H1 (cell line): ENCODE results near the gene EPB41L5. TPM values are rescaled to one million over a fixed set of nuclear protein-coding genes. Genes with fewer than 3 reads are reported as not detected.
"Not testable (repeated sequence)": the region's sequence is repeated elsewhere in the genome, so short reads cannot be mapped to it uniquely, and the experiment has no call there.

Source experiments
- CTCF ChIA-PET: fragments of 300-600 bp; sonication (Branson Sonifier 250); formaldehyde crosslinking; loops from one replicate; lab custom pipeline; 2021; ENCODE audit not compliant: partially characterized antibody; lab: Charles Lee
- POLR2A ChIA-PET: fragments of 300-600 bp; sonication (Branson Sonifier 250); formaldehyde crosslinking; loops from one replicate; lab custom pipeline; 2021; ENCODE audit warnings: inconsistent platforms; ENCODE audit not compliant: partially characterized antibody; lab: Charles Lee
- DNase-seq, 2 experiments: peaks; one replicate each; pipeline versions ENCODE4 v3.0.0 to v3.0.0-alpha.2; 2010 to 2022; ENCODE audit warnings: low spot score in 2 of 2, low read depth in 1 of 2, mixed read lengths in 1 of 2
- FAIRE-seq: peaks from 2 replicates; lab custom pipeline; 2011; peaks lifted over from hg19 to GRCh38; lab: Jason Lieb, UNC
- H2AFZ ChIP-seq: 2 replicates; pipeline ENCODE4 v1.8.1; 2012; ENCODE audit warnings: low read length, inconsistent platforms
- H2AK5ac ChIP-seq: 2 replicates; pipeline ENCODE4 v1.6.1; 2013; ENCODE audit warnings: low read depth, low read length
- H2BK120ac ChIP-seq: replicated peaks from 2 replicates; pipeline ENCODE3; 2013; ENCODE audit warnings: low read depth, low read length, inconsistent platforms
- H2BK12ac ChIP-seq: 2 replicates; pipeline ENCODE4 v1.6.1; 2013; ENCODE audit warnings: low read depth, low read length
- H2BK15ac ChIP-seq: 2 replicates; pipeline ENCODE4 v1.6.1; 2013; ENCODE audit warnings: low read length
- H2BK20ac ChIP-seq: 2 replicates; pipeline ENCODE4 v1.6.1; 2013; ENCODE audit warnings: low read length
- H2BK5ac ChIP-seq: 2 replicates; pipeline ENCODE4 v1.6.1; 2013; ENCODE audit warnings: low read depth, low read length
- H3K14ac ChIP-seq: 2 replicates; pipeline ENCODE4 v1.6.1; 2013; ENCODE audit warnings: inconsistent platforms; ENCODE audit not compliant: insufficient read length
- H3K18ac ChIP-seq: 2 replicates; pipeline ENCODE4 v1.6.1; 2013; ENCODE audit warnings: low read length; ENCODE audit errors: extremely low read depth
- H3K23ac ChIP-seq: 2 replicates; pipeline ENCODE4 v1.6.1; 2013; ENCODE audit warnings: inconsistent platforms; ENCODE audit not compliant: insufficient read length
- H3K23me2 ChIP-seq: 2 replicates; pipeline ENCODE4 v1.6.1; 2013; ENCODE audit warnings: low read depth, low read length
- H3K27ac ChIP-seq: 2 replicates; pipeline ENCODE4 v1.6.1; 2011; ENCODE audit warnings: low read depth, low read length, inconsistent platforms
- H3K27me3 ChIP-seq, 4 experiments: replicated peaks in 1 of 4; 1 replicate in 1 of 4; 2 replicates in 3 of 4; pipeline versions ENCODE4 v1.6.1 to v1.8.1; 2011 to 2013; ENCODE audit warnings: low read length in 3 of 4, mild to moderate bottlenecking in 3 of 4, inconsistent platforms in 2 of 4, mixed read lengths in 2 of 4, moderate library complexity in 1 of 4; ENCODE audit not compliant: control insufficient read depth in 3 of 4, insufficient read depth in 3 of 4; ENCODE audit errors: extremely low read depth in 1 of 4
- H3K36me3 ChIP-seq, 4 experiments: 2 replicates each; pipeline versions ENCODE4 v1.6.1 to v1.8.1; 2011 to 2013; ENCODE audit warnings: mild to moderate bottlenecking in 4 of 4, low read length in 3 of 4, moderate library complexity in 2 of 4, control low read depth in 1 of 4, inconsistent platforms in 1 of 4; ENCODE audit not compliant: insufficient read depth in 4 of 4, control insufficient read depth in 2 of 4
- H3K4ac ChIP-seq: replicated peaks from 2 replicates; pipeline ENCODE3; 2013; ENCODE audit warnings: low read length, low read depth, mixed read lengths, inconsistent platforms; ENCODE audit not compliant: insufficient read length
- H3K4me1 ChIP-seq, 4 experiments: replicated peaks in 1 of 4; 1 replicate in 1 of 4; 2 replicates in 3 of 4; pipeline versions ENCODE4 v1.6.1 to v1.8.1; 2011 to 2013; ENCODE audit warnings: low read length in 3 of 4, inconsistent platforms in 2 of 4, mixed read lengths in 1 of 4; ENCODE audit not compliant: insufficient read depth in 4 of 4, control insufficient read depth in 3 of 4
- H3K4me2 ChIP-seq, 2 experiments: 2 replicates each; pipeline versions ENCODE4 v1.6.1 to v1.8.1; 2011 to 2013; ENCODE audit warnings: low read depth in 2 of 2, low read length in 2 of 2, control low read depth in 1 of 2, inconsistent platforms in 1 of 2, mild to moderate bottlenecking in 1 of 2; ENCODE audit not compliant: insufficient read depth in 1 of 2
- H3K4me3 ChIP-seq, 4 experiments: fragments of 200-600, 300-600 bp in 1 of 4; sonication (generic), shearing (Covaris generic), sonication (Bioruptor Twin) in 1 of 4; 2 replicates each; pipeline versions ENCODE4 v1.5.1 to v1.8.1; 2011 to 2016; ENCODE audit warnings: low read length in 4 of 4, low read depth in 3 of 4, control low read depth in 2 of 4, inconsistent platforms in 2 of 4, mild to moderate bottlenecking in 2 of 4, mixed read lengths in 1 of 4, moderate library complexity in 1 of 4; ENCODE audit not compliant: insufficient read depth in 2 of 4; ENCODE audit errors: extremely low read depth in 1 of 4
- H3K56ac ChIP-seq: replicated peaks from 2 replicates; pipeline ENCODE3; 2013; ENCODE audit warnings: low read depth, mild to moderate bottlenecking, mixed read lengths, low read length, inconsistent platforms; ENCODE audit not compliant: insufficient read length
- H3K79me1 ChIP-seq: 2 replicates; pipeline ENCODE4 v1.6.1; 2013; ENCODE audit warnings: low read depth, low read length, control low read depth
- H3K79me2 ChIP-seq, 2 experiments: 2 replicates each; pipeline versions ENCODE4 v1.6.1 to v1.8.1; 2012 to 2013; ENCODE audit warnings: low read length in 2 of 2, mild to moderate bottlenecking in 2 of 2, inconsistent platforms in 1 of 2; ENCODE audit not compliant: insufficient read depth in 2 of 2, control insufficient read depth in 1 of 2
- H3K9ac ChIP-seq, 4 experiments: replicated peaks in 1 of 4; 1 replicate in 1 of 4; 2 replicates in 3 of 4; pipeline versions ENCODE4 v1.6.1 to v1.8.1; 2011 to 2013; ENCODE audit warnings: low read depth in 3 of 4, low read length in 3 of 4, control low read depth in 2 of 4, mild to moderate bottlenecking in 2 of 4, moderate library complexity in 2 of 4, inconsistent platforms in 1 of 4; ENCODE audit errors: extremely low read depth in 1 of 4
- H3K9me3 ChIP-seq, 2 experiments: 2 replicates each; pipeline versions ENCODE4 v1.6.1 to v1.8.1; 2012 to 2013; ENCODE audit warnings: mild to moderate bottlenecking in 2 of 2, moderate library complexity in 2 of 2, control low read depth in 1 of 2, inconsistent platforms in 1 of 2, low read depth in 1 of 2, low read length in 1 of 2, mixed read lengths in 1 of 2; ENCODE audit not compliant: insufficient read depth in 2 of 2
- H4K20me1 ChIP-seq, 2 experiments: replicated peaks in 1 of 2; 2 replicates each; pipeline versions ENCODE3 to v1.8.1; 2011 to 2013; ENCODE audit warnings: inconsistent platforms in 2 of 2, low read length in 2 of 2, mild to moderate bottlenecking in 1 of 2; ENCODE audit not compliant: insufficient read depth in 2 of 2, control insufficient read depth in 1 of 2
- H4K5ac ChIP-seq: 2 replicates; pipeline ENCODE4 v1.6.1; 2013; ENCODE audit warnings: low read length, low read depth, mixed read lengths, inconsistent platforms; ENCODE audit not compliant: insufficient read length
- H4K8ac ChIP-seq: 2 replicates; pipeline ENCODE4 v1.8.0; 2013; ENCODE audit warnings: mild to moderate bottlenecking, moderate library complexity, low read length, inconsistent platforms; ENCODE audit not compliant: insufficient read depth; ENCODE audit errors: extremely low read depth
- H4K91ac ChIP-seq: replicated peaks from 2 replicates; pipeline ENCODE3; 2013; ENCODE audit warnings: low read length, mixed read lengths, inconsistent platforms; ENCODE audit not compliant: insufficient read length
- WGBS, 2 experiments: shearing (Covaris generic) in 1 of 2; methylation state at CpG; one replicate each; pipeline versions ENCODE4 v1.1.6 to v1.1.7; 2013 to 2015; ENCODE audit warnings: low lambda C conversion rate in 2 of 2, mixed read lengths in 2 of 2, inconsistent platforms in 1 of 2, low coverage in 1 of 2, missing lambda C conversion rate in 1 of 2; ENCODE audit not compliant: insufficient replicate concordance in 2 of 2, insufficient coverage in 1 of 2, insufficient read length in 1 of 2; ENCODE audit errors: extremely low coverage in 1 of 2, missing lambda C conversion rate in 1 of 2; 5-methylcytosine and 5-hydroxymethylcytosine counted together
- polyA plus RNA-seq, 7 experiments: library from polyadenylated mRNA; depleted of rRNA in 3 of 7; stranded (reverse) in 5 of 7; unstranded in 2 of 7; fragments of >200 nt in 5 of 7; fragments of 200-250 nt in 2 of 7; gene quantifications; 1 replicate in 5 of 7; 2 replicates in 1 of 7; 4 replicates in 1 of 7; pipeline versions ENCODE4 v1.2.1 to v1.2.3, GENCODE V29; 2011 to 2013; ENCODE audit warnings: missing spikeins in 2 of 7, mixed read lengths in 2 of 7
- total RNA-seq: library from RNA; stranded (reverse); fragmentation: NEBNext Ultra II Directional; extraction: Animal tissue kit (Norgen Biotek cat#: 25700); gene quantifications from 2 replicates; pipeline ENCODE4 v1.2.1, GENCODE V29; 2021

EPB41L5 gene
- total and polyA plus RNA-seq, 2 of the 8 experiments (the other 6 are each of a cell fraction or from before 2014, with no cell fraction given): 13.5 to 32.3 TPM

- H3K4ac ChIP-seq, H3K4me1 ChIP-seq, DNase-seq, H2BK15ac ChIP-seq, H2BK12ac ChIP-seq, H3K23ac ChIP-seq, H3K14ac ChIP-seq, FAIRE-seq, H3K79me1 ChIP-seq, H4K8ac ChIP-seq, H3K4me2 ChIP-seq, H3K23me2 ChIP-seq, H2BK120ac ChIP-seq, H4K91ac ChIP-seq, H3K18ac ChIP-seq, H2BK5ac ChIP-seq, H3K4me3 ChIP-seq, H2AFZ ChIP-seq, H3K27ac ChIP-seq, H3K9ac ChIP-seq, H4K5ac ChIP-seq, POLR2A ChIA-PET, H3K79me2 ChIP-seq, H3K56ac ChIP-seq, H2AK5ac ChIP-seq, H3K27me3 ChIP-seq, H2BK20ac ChIP-seq, CTCF ChIA-PET, H4K20me1 ChIP-seq: not testable (repeated sequence)
- 93% methylated on average over 2 of the region's 2 CpGs; no CpG with 5 or more reads in 1 of the 2 experiments for WGBS, 2 experiments
- H3K36me3 ChIP-seq: peaks cover 0 to 25% (median 14%) of the 10 kb centered on the region in 4 experiments; a peak in 5 of 8 replicates
- peaks cover 12 to 14% of the 10 kb centered on the region in 2 experiments for H3K9me3 ChIP-seq
Observed at GRCh38 chr2:120046252-120046651, 33.4 kb downstream of the EPB41L5 start.
